ENCODE results near the gene SMIM38.

Gene SMIM38

GRCh38 chr11:69189059-69189458, 33.3 kb downstream of the SMIM38 start:
- DNase-seq, result no peak

GRCh38 chr11:69190796-69191536, 35.2 kb downstream of the SMIM38 start:
- no peak for DNase-seq

GRCh38 chr11:69192301-69192721, 36.6 kb downstream of the SMIM38 start:
- no peak for DNase-seq

GRCh38 chr11:69193151-69193550, 37.4 kb downstream of the SMIM38 start:
- DNase-seq, result no peak

GRCh38 chr11:69193629-69194028, 37.9 kb downstream of the SMIM38 start:
- no peak for DNase-seq

GRCh38 chr11:69194396-69194795, 38.7 kb downstream of the SMIM38 start:
- no peak for DNase-seq

- DNase-seq, result no peak
These were observed 39.2 kb downstream of the SMIM38 start for GRCh38 chr11:69194956-69195355.

GRCh38 chr11:69195824-69196782, 40.4 kb downstream of the SMIM38 start:
- no peak for DNase-seq

- DNase-seq, result no peak
These were observed 41.0 kb downstream of the SMIM38 start for GRCh38 chr11:69196783-69197169.

- DNase-seq, result no peak
These were observed 43.3 kb downstream of the SMIM38 start for GRCh38 chr11:69198891-69199582.

- no peak for DNase-seq
These were observed 44.0 kb downstream of the SMIM38 start for GRCh38 chr11:69199583-69200315.

- no peak for DNase-seq
These were observed 44.8 kb downstream of the SMIM38 start for GRCh38 chr11:69200331-69201065.

GRCh38 chr11:69201066-69201365, 45.3 kb downstream of the SMIM38 start:
- DNase-seq, result no peak

GRCh38 chr11:69201764-69202370, 46.1 kb downstream of the SMIM38 start:
- no peak for DNase-seq

- no peak for DNase-seq
These were observed 46.9 kb downstream of the SMIM38 start for GRCh38 chr11:69202511-69203221.

- no peak for DNase-seq
These were observed 47.6 kb downstream of the SMIM38 start for GRCh38 chr11:69203381-69203780.

GRCh38 chr11:69203901-69204245, 48.1 kb downstream of the SMIM38 start:
- no peak for DNase-seq

GRCh38 chr11:69204246-69204940, 48.7 kb downstream of the SMIM38 start:
- no peak for DNase-seq

- no peak for DNase-seq
These were observed 49.4 kb downstream of the SMIM38 start for GRCh38 chr11:69204941-69205742.

All from NCI-H2107 (cell line).